ENCODE measurements around the gene PARD3. TPM values are rescaled to one million over a fixed set of nuclear protein-coding genes. Genes with fewer than 3 reads are reported as not detected.

The PARD3 gene
- total RNA-seq, 1 donor from 2014 or later, result 22.9 TPM

DNA sequence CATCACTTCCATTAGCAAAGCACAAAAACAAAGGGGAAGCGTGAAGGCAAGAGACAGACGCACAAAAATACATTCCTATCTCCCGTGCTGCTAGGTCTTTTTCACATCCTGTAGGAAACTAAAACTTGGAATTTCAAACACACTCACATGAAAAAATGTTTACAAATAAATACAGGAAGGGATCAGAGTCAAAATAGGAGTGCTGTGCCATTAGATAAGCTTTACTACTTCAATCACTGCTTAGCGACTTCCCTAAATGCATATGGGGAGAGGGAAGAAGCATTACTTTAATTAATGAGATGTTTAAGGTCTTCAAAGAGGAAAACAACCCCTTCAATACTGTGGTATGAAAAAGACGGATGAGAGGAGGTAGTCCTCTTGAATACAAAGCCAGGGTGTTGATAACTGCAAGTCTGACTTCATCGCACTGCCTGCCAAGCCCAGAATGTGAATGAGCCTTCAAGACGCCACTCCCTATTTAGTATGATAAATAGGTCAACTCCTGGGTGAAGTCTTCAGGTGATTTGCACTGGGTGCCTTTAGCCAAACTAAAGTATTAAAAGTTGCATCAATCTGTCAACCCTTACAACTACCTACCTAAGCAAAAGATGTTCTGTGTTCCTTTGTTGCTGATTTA lies 13.9 kb downstream of the PARD3 start:
- no peaks in the 10 kb centered on the region for H3K36me3 Mint-ChIP-seq (ENCODE audit: unreplicated experiment)
- H3K27me3 Mint-ChIP-seq (ENCODE audit: unreplicated experiment), result no peaks in the 10 kb centered on the region
- H3K4me1 Mint-ChIP-seq (ENCODE audit: low read depth, unreplicated experiment), result peaks cover 5% of the 10 kb centered on the region
- H3K9me3 Mint-ChIP-seq (ENCODE audit: unreplicated experiment), result peaks cover 2% of the 10 kb centered on the region
- no peak overlapping the region for H3K4me3 Mint-ChIP-seq (ENCODE audit: unreplicated experiment)
- no peak overlapping the region for H3K27ac Mint-ChIP-seq (ENCODE audit: unreplicated experiment)
- TF ChIP-seq, protein P1, sequence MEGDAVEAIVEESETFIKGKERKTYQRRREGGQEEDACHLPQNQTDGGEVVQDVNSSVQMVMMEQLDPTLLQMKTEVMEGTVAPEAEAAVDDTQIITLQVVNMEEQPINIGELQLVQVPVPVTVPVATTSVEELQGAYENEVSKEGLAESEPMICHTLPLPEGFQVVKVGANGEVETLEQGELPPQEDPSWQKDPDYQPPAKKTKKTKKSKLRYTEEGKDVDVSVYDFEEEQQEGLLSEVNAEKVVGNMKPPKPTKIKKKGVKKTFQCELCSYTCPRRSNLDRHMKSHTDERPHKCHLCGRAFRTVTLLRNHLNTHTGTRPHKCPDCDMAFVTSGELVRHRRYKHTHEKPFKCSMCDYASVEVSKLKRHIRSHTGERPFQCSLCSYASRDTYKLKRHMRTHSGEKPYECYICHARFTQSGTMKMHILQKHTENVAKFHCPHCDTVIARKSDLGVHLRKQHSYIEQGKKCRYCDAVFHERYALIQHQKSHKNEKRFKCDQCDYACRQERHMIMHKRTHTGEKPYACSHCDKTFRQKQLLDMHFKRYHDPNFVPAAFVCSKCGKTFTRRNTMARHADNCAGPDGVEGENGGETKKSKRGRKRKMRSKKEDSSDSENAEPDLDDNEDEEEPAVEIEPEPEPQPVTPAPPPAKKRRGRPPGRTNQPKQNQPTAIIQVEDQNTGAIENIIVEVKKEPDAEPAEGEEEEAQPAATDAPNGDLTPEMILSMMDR (IDR thresholded peaks at IDR 0.05; ENCODE audit: partially characterized antibody, unreplicated experiment), result no peak
- DNase-seq, result no peak

DNA sequence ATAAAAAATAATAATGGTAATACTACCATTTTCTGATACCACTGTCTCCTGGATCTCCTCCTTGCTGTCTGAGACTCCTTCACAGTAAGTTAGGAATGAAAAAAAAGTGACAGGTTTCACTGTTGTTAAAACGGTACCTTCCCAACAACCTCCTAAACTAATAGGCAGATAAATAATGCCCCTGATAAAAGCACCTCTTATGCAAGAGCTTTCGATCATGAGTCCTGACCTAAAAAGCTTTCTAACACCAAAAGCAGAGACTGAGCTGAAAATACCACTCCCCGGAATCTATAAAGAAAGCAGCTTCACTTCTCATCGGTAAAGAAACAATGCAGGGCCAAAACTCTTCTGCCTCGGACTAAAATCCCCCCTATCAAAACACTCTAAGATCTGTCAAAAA lies 14.5 kb downstream of the PARD3 start:
- peaks cover 4% of the 10 kb centered on the region for H3K9me3 Mint-ChIP-seq (ENCODE audit: unreplicated experiment)
- H3K36me3 Mint-ChIP-seq (ENCODE audit: unreplicated experiment), result no peaks in the 10 kb centered on the region
- no peak overlapping the region for H3K4me3 Mint-ChIP-seq (ENCODE audit: unreplicated experiment)
- TF ChIP-seq, protein P1 (IDR thresholded peaks at IDR 0.05; ENCODE audit: partially characterized antibody, unreplicated experiment), result no peak
- peaks cover 5% of the 10 kb centered on the region for H3K4me1 Mint-ChIP-seq (ENCODE audit: low read depth, unreplicated experiment)
- no peaks in the 10 kb centered on the region for H3K27me3 Mint-ChIP-seq (ENCODE audit: unreplicated experiment)
- DNase-seq, result no peak
- H3K27ac Mint-ChIP-seq (ENCODE audit: unreplicated experiment), result no peak overlapping the region

DNA sequence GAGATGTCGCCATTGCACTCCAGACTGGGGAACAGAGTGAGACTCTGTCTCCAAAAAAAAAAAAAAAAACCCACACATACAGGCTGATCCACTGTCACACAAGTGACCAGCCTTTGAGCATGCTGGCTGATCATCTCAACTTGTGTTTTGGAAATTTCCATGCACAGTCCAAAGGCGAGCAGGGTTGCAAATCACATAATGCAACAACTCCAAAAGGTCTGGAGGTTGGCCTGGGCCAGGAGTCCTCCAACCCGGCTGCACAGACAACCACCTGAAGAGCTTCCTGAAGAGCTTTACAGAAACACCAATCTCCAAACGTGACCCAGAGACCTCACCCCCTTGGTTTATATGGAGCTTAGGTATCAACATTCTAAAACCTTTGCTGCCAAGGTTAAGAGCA lies 16.4 kb downstream of the PARD3 start:
- Mint-ChIP-seq H3K27me3 (ENCODE audit: unreplicated experiment) (no peaks in the 10 kb centered on the region), H3K4me1 (ENCODE audit: low read depth, unreplicated experiment) (peaks cover 13% of the 10 kb centered on the region), H3K27ac (ENCODE audit: unreplicated experiment) (no peak overlapping the region), H3K9me3 (ENCODE audit: unreplicated experiment) (peaks cover 4% of the 10 kb centered on the region), H3K36me3 (ENCODE audit: unreplicated experiment) (no peaks in the 10 kb centered on the region), H3K4me3 (ENCODE audit: unreplicated experiment) (no peak overlapping the region)
- TF ChIP-seq, protein P1 (IDR thresholded peaks at IDR 0.05; ENCODE audit: partially characterized antibody, unreplicated experiment), result no peak
- DNase-seq, result no peak

DNA sequence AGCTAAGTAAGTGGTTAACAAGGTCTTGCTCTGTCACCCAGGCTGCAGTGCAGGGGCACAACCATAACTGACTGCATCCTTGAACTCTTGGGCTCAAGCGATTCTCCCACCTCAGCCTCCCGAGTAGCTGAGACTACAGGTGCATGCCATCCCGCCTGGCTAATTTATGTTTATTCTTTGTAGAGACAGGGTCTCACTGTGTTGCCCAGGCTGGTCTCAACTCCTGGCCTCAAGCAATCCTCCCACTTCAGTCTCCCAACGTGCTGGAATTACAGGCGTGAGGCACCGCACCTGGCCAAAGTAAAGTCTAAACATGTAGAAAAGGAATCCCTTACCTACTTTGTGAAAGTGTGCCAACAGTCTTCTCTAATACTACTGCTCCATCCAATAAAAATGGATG lies 17.9 kb downstream of the PARD3 start:
- H3K9me3 Mint-ChIP-seq (ENCODE audit: unreplicated experiment), result peaks cover 9% of the 10 kb centered on the region
- H3K27me3 Mint-ChIP-seq (ENCODE audit: unreplicated experiment), result no peaks in the 10 kb centered on the region
- peaks cover 24% of the 10 kb centered on the region for H3K4me1 Mint-ChIP-seq (ENCODE audit: low read depth, unreplicated experiment)
- no peak overlapping the region for H3K27ac Mint-ChIP-seq (ENCODE audit: unreplicated experiment)
- TF ChIP-seq, protein P1 (IDR thresholded peaks at IDR 0.05; ENCODE audit: partially characterized antibody, unreplicated experiment), result no peak
- H3K36me3 Mint-ChIP-seq (ENCODE audit: unreplicated experiment), result no peaks in the 10 kb centered on the region
- H3K4me3 Mint-ChIP-seq (ENCODE audit: unreplicated experiment), result no peak overlapping the region
- DNase-seq, result no peak

DNA sequence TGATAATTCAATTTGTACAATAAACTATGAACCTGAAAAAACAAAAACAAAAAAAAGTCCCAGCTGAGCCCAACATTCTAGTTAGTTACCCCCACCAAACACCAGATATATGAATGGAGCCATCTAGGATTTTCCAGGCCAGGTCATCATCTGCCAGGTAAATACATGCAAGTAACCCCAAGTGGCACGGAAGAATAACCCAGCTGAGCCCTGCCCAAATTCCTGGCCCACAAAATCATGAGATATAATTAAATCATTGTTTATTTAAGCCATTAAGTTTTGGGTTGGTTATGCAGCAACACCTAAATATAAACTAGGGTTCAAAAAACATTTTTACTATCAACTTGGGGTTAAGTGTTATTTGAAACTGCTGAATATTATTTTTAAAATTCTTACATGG lies 19.0 kb downstream of the PARD3 start:
- peaks cover 30% of the 10 kb centered on the region for H3K4me1 Mint-ChIP-seq (ENCODE audit: low read depth, unreplicated experiment)
- H3K36me3 Mint-ChIP-seq (ENCODE audit: unreplicated experiment), result no peaks in the 10 kb centered on the region
- peaks cover 9% of the 10 kb centered on the region for H3K9me3 Mint-ChIP-seq (ENCODE audit: unreplicated experiment)
- no peak overlapping the region for H3K4me3 Mint-ChIP-seq (ENCODE audit: unreplicated experiment)
- no peaks in the 10 kb centered on the region for H3K27me3 Mint-ChIP-seq (ENCODE audit: unreplicated experiment)
- TF ChIP-seq, protein P1 (IDR thresholded peaks at IDR 0.05; ENCODE audit: partially characterized antibody, unreplicated experiment), result no peak
- no peak overlapping the region for H3K27ac Mint-ChIP-seq (ENCODE audit: unreplicated experiment)
- DNase-seq, result no peak
